Lower lobe of right lung (tissue), 2 donors: Measurements from ENCODE around the gene DCLK1. TPM values are rescaled to one million over a fixed set of nuclear protein-coding genes. Genes with fewer than 3 reads are reported as not detected.

Source experiments
- ATAC-seq, 2 donors: fragments of 200-7000 bp; cut with Tn5 transposase; one replicate each; pipeline ENCODE4 v1.9.1; 2020 to 2022; ENCODE audit warnings: mild to moderate bottlenecking in 2 of 2, moderate library complexity in 2 of 2
- DNase-seq: peaks from one replicate; pipeline ENCODE4 v3.0.0-alpha.2; 2020
- H3K27ac ChIP-seq: fragments of 200-600 bp; one replicate; pipeline ENCODE4 v1.8.0; 2022
- H3K27me3 ChIP-seq: fragments of 200-600 bp; one replicate; pipeline ENCODE4 v1.8.0; 2022; ENCODE audit warnings: low read depth
- H3K36me3 ChIP-seq: fragments of 200-600 bp; one replicate; pipeline ENCODE4 v1.8.0; 2022; ENCODE audit warnings: mild to moderate bottlenecking
- H3K4me1 ChIP-seq: fragments of 200-600 bp; one replicate; pipeline ENCODE4 v1.8.0; 2022
- H3K4me3 ChIP-seq: fragments of 200-600 bp; one replicate; pipeline ENCODE4 v1.8.0; 2022; ENCODE audit warnings: mild to moderate bottlenecking
- H3K9me3 ChIP-seq: fragments of 200-600 bp; one replicate; pipeline ENCODE4 v1.8.0; 2022
- CTCF ChIP-seq: fragments of 200-600 bp; IDR thresholded peaks from one replicate; pipeline ENCODE4 v1.8.0; 2022; ENCODE audit warnings: antibody characterized with exemption, mild to moderate bottlenecking
- intact Hi-C: fragments of 100-400 bp; cut with DNase I; formaldehyde crosslinking; loops from one replicate; pipeline ENCODE4 v1.11.0; 2022
- total RNA-seq: library from RNA; stranded (reverse); fragmentation: NEBNext Ultra II Directional; extraction: Animal tissue kit (Norgen Biotek cat#: 25700); gene quantifications from one replicate; pipeline ENCODE4 v1.2.1, GENCODE V29; 2021
- donor health status: DM: no; HTN: yes; CAD: no; lungs with severe emphysema.

The DCLK1 gene
- total RNA-seq, 1 donor from 2014 or later, result 10.4 TPM

- H3K9me3 ChIP-seq, result no peaks in the 10 kb centered on the region
- intact Hi-C loops, result no loop called here
- ATAC-seq (no peak), DNase-seq (no peak)
- H3K27ac ChIP-seq, result no peak overlapping the region
- no peak overlapping the region for H3K4me3 ChIP-seq
- no peaks in the 10 kb centered on the region for H3K27me3 ChIP-seq
- no peaks in the 10 kb centered on the region for H3K4me1 ChIP-seq
- no peak for TF ChIP-seq CTCF
- no peaks in the 10 kb centered on the region for H3K36me3 ChIP-seq
Observed at GRCh38 chr13:36031490-36031889, 99.7 kb downstream of the DCLK1 start.

- no peak for ATAC-seq
- H3K9me3 ChIP-seq, result no peaks in the 10 kb centered on the region
- TF ChIP-seq CTCF, result no peak
- H3K27ac ChIP-seq, result no peak overlapping the region
- no peak overlapping the region for H3K4me3 ChIP-seq
- no peak for DNase-seq
- H3K4me1 ChIP-seq, result no peaks in the 10 kb centered on the region
- intact Hi-C loops, result no loop called here
- H3K36me3 ChIP-seq, result no peaks in the 10 kb centered on the region
- H3K27me3 ChIP-seq, result no peaks in the 10 kb centered on the region
Observed at GRCh38 chr13:36030670-36031331, 100.4 kb downstream of the DCLK1 start.

GRCh38 chr13:36029166-36029565 lies 102.0 kb downstream of the DCLK1 start:
- Histone ChIP-seq H3K4me3 (no peak overlapping the region), H3K27me3 (no peaks in the 10 kb centered on the region), H3K9me3 (no peaks in the 10 kb centered on the region), H3K27ac (no peak overlapping the region), H3K4me1 (no peaks in the 10 kb centered on the region), H3K36me3 (no peaks in the 10 kb centered on the region)
- no peak for ATAC-seq
- TF ChIP-seq CTCF, result no peak
- DNase-seq, result no peak
- intact Hi-C loops, result no loop called here

GRCh38 chr13:36028359-36029025 lies 102.7 kb downstream of the DCLK1 start:
- ATAC-seq (no peak), DNase-seq (no peak)
- H3K27ac ChIP-seq, result no peak overlapping the region
- intact Hi-C loops, result no loop called here
- no peaks in the 10 kb centered on the region for H3K4me1 ChIP-seq
- TF ChIP-seq CTCF, result no peak
- no peaks in the 10 kb centered on the region for H3K9me3 ChIP-seq
- H3K36me3 ChIP-seq, result no peaks in the 10 kb centered on the region
- H3K27me3 ChIP-seq, result no peaks in the 10 kb centered on the region
- no peak overlapping the region for H3K4me3 ChIP-seq

GRCh38 chr13:36026531-36026930 lies 104.7 kb downstream of the DCLK1 start:
- Histone ChIP-seq H3K36me3 (no peaks in the 10 kb centered on the region), H3K4me3 (no peak overlapping the region), H3K27ac (no peak overlapping the region), H3K27me3 (no peaks in the 10 kb centered on the region), H3K9me3 (no peaks in the 10 kb centered on the region), H3K4me1 (no peaks in the 10 kb centered on the region)
- DNase-seq (no peak), ATAC-seq (no peak)
- TF ChIP-seq CTCF, result no peak
- intact Hi-C loops, result no loop called here
